HCEC 1CT (cell line): ENCODE results near the gene MDGA2.
"Not testable (repeated sequence)": the region's sequence is repeated elsewhere in the genome, so short reads cannot be mapped to it uniquely, and the experiment has no call there.

Experiments
- DNase-seq: peaks from one replicate; pipeline ENCODE4 v3.0.0-alpha.2; 2017

MDGA2 gene

GRCh38 chr14:47322751-47323150, 352.7 kb downstream of the MDGA2 start:
- DNase-seq = no peak

DNA sequence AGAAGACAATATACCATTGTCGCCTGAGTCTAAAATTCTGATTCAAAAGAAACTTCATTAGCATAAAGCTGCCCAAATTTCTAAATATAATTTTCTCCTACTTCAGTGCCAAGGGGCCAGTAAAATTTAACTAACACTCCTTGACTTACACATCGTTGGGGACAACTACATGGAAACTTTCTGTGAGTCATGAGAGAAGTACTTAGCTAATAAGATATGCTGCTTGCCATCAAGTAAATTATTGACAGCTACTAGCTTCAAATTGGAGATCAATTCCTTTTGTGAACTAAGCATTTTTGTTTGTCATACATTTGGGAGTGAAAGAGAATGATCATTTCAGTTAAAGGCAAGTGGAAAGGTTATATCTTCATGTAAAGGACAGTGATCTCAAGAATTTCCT, 373.3 kb downstream of the MDGA2 start:
- no peak for DNase-seq

DNA sequence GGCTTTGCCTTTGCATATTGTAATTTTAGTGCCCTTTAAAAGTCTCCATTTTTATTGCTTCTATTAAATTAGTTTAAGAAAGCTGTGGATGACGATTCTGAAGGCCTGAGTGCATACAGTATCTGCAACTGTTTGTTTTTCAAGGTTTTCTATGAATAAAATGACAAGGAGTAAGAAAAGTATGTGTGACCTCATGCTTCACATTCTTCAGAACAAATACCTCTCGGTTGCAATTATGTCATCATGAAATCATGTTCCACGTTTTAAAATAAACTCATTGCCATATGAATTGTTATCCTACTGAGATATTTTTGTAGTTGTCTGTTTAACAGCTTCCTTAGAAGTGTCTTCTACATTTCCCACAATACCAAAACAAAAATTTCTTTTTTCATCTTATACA, 374.6 kb downstream of the MDGA2 start:
- no peak for DNase-seq

- no peak for DNase-seq
Measured at GRCh38 chr14:47297374-47297773, 378.0 kb downstream of the MDGA2 start.

DNA sequence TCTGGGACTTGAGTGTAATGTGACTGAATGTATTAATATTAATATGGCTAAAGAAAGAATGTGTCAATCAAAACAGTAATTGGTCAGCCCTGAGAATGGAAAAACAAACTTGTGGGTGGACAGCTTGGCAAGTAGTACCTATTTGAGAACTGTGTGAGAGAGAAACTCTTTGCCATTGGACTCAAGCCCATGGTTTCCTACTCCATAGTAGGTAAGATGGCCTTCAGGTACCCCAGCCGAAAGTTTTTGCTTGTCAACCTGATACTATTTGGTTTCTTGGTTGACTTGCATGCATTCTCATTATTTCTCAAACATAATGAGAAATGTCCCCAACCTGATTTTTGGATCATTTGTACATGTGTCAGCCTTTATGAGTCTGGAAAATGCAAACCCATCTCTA, 391.1 kb downstream of the MDGA2 start:
- no peak for DNase-seq

- DNase-seq = not testable (repeated sequence)
Measured at GRCh38 chr14:47281761-47282160, 393.6 kb downstream of the MDGA2 start.

DNA sequence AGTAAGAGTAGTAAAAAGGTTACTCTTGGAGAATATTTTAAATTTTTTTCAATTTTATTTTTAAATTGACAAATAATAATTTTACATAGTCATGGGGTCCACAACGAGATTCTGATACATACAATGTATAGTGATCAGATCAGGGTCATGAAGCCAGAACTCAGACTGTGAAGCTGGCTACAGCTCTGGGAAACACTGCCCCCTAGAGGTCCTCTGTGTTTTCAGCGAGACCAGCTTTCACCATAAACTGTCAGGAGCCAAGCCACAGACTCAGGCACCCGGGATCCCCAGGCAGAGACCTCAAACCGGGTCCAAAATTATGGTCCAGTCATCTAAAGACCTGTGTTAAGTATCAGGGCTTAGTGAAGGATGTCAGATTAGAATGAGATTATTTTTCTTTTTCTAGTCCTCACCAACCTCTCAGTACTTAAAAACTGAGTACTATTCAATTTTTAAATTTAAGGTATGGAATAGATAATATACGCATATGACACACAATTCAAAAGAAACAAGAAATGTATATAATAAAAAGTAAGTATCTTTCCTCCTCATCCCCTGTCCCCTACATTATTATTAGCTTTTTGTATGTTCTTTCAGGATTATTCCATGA, 397.1 kb downstream of the MDGA2 start:
- no peak for DNase-seq

DNA sequence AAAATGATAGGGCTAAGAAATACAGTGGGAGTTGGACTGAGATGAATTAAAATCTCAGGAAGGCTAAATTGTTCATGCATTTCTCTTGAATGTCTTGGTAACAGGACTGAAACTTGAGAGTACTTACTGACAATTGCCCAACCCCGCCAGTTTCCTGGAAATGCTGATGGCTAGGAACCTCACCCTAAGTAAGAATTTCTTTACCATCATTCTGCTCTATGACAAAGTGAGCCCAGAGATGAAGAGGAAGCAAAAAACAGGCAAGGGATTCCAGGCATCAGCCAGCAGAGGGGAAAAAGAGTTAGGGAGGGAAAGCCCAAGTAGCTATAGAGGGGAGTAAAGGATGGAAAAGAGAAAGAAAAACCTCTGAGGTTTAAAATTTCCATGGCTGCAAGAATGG, 397.7 kb downstream of the MDGA2 start:
- no peak for DNase-seq

GRCh38 chr14:47276931-47277330, 398.5 kb downstream of the MDGA2 start:
- no peak for DNase-seq

DNA sequence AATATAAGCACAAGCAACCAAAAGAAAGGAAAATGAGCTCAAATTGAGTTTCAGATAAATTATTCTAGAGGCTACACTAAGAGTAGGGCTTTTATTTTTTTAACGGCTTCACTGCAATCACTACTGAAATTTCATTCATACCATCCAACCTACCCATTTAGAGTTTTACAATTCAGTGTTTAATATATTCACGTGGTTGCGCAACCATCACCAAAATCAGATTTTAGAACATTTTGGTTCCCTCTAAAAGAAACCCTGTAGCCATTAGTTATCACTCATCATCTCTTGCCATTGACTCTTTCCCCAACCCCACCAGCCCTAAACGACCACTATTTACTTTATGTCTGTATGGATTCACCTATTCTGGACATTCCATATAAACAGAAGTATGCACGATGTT, 401.5 kb downstream of the MDGA2 start:
- DNase-seq = no peak

GRCh38 chr14:47270715-47271114, 404.7 kb downstream of the MDGA2 start:
- DNase-seq = no peak

- DNase-seq = no peak
Measured at GRCh38 chr14:47269756-47270492, 405.5 kb downstream of the MDGA2 start.

- no peak for DNase-seq
Measured at GRCh38 chr14:47264842-47265241, 410.6 kb downstream of the MDGA2 start.

DNA sequence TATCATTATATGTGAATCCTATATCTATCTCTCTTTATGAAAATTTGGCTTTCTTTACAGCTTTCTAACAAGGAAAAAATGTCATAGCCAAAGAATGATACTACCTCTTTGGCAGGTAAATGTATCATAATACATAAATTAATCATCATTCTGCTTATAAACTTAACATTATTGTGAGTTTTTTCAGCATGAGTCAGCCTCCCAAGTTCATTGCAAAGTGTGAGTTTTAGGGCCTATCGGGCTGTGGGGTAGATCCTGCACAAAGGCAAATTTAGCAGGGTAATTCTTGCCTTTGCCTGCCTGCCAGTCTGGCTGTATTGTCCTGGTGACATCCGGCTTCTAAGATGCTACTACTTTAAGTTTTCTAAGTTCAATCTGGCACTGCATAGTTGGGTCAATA, 412.6 kb downstream of the MDGA2 start:
- no peak for DNase-seq

- no peak for DNase-seq
Measured at GRCh38 chr14:47261350-47261749, 414.1 kb downstream of the MDGA2 start.

DNA sequence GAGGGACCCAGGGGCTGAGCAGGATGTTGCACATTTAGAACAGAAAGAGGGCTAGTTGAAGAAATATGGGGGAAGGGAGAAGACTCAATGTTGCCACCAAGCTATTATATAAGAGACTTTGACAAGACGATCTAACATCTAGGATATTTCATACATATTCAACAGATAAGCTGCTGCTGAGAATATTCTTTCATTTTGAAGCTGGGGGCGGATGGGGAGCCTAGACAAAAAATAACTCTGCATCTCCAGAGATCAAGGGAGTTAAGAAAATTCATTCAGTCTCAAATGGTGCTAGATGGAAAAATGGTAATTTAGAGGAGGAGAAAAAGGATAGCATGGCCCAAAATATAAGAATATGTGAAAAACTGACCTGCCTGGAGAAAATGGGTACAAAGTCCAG, 415.6 kb downstream of the MDGA2 start:
- DNase-seq = no peak

DNA sequence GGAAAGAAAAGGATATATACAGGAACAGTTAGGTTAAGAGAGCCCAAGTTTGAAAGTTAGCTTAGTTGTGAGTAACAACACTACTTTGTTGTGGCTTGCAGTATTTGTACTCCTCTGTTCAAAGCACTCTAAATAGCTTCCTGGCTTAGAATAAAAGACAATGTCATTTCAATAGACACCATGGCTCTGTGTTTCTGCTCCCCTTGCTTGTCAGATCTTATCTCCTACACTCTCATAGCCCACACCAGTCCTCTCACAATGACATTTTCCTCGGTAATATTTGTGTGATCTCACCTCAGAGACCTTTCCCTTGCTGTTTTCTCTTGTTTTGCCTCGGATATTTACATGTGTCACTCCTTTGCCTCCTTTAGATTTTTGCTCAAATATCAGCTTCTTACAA, 418.4 kb downstream of the MDGA2 start:
- no peak for DNase-seq

GRCh38 chr14:47252802-47253201, 422.6 kb downstream of the MDGA2 start:
- DNase-seq = no peak

- no peak for DNase-seq
Measured at GRCh38 chr14:47246367-47246766, 429.0 kb downstream of the MDGA2 start.

- DNase-seq = not testable (repeated sequence)
Measured at GRCh38 chr14:47242579-47242978, 432.8 kb downstream of the MDGA2 start.

DNA sequence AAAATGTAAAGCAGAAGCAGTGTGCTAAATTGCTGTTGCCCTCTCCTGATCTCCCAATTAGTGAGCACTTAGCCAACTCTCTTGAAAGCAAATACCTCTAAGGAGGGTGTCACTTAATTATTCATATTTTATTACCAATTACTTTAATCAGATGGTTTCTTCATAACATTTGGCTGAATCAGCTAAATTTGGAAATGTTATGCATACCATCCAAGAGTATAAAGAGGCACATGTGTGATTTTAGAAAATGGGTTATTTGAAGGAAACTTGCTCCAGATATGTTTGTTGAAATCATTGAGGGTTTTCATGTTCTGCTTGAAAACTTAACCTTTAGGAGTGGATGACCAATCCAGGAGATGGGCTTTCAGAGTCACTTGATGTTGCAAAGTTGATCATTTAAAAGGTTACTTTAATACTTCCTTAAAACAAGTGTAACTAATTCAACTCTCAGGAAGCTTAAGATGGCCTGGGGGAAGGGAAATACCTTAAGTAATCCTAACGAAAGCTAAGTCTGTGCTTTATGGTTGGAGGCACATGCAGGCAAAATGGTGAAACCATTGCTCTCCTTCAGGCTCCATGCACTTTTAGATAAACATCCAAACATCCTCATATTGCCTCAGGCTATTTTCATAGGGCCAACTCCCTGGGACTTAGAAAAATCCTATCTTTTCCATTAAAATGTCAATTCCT, 434.5 kb downstream of the MDGA2 start:
- no peak for DNase-seq

DNA sequence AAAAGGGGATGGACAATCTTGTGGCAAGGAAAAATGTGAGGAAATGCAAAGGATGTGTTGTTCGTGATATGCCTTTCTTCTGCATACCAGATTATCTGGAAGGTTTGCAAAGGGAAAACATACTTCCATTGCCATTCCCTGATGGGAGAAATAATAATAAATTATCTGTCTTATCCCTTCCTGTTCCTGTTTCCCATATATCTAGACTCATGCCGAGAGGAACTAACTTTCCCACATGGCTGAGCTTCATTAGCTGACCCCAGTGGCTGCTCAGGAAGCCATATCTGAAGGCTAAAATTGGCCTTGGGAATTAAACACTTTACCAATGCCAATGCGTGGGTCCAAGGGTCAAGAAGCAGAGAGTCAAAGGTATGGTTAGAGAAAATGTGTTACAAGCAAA, 439.8 kb downstream of the MDGA2 start:
- no peak for DNase-seq

DNA sequence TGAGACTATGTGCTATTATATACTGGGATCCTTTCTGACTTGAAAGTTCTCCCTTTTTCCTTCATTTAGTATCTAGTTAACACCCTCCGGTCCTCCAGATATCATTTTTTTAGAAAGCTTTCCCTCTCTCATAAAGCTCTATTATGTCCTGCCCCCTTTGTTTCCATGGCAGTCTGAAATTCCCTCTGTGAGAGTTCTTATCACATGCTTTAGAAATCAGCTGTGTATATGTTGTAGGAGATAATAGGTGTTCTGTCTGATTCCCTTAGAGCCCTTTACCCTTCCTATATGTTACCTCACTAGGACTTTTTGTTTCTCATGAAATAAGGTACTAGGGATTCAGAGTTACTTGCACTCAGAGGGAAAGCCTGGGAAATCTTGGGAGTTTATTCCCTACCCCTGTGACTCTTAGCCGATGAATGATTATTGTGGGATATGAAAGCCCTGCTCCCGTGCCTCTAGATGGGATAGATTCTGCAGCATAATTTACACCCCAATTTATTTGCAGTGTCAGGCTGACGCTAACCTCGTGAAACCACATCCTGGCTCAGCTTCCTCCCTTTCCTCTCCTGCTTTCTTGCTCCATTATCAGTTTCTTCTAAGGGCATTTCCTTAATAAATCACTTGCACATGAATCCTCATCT, 448.4 kb downstream of the MDGA2 start:
- DNase-seq = no peak

GRCh38 chr14:47223656-47224055, 451.7 kb downstream of the MDGA2 start:
- no peak for DNase-seq
